GM23248 (cell line): ENCODE measurements around the gene DUSP11.

ENCODE experiments used
- EZH2 ChIP-seq: fragments of 200-600 bp; sonication (generic); IDR thresholded peaks from 2 replicates; pipeline ENCODE4 v1.6.1; 2018; ENCODE audit warnings: antibody characterized with exemption, mild to moderate bottlenecking; ENCODE audit not compliant: insufficient read depth, poor library complexity, severe bottlenecking
- EZH2phosphoT487 ChIP-seq: fragments of 200-600 bp; sonication (generic); IDR thresholded peaks from 2 replicates; pipeline ENCODE4 v1.6.1; 2018; ENCODE audit warnings: antibody characterized with exemption, moderate library complexity, mild to moderate bottlenecking, low read depth; ENCODE audit not compliant: insufficient read depth

- TF ChIP-seq EZH2 (no peak), EZH2phosphoT487 (no peak)
Observed at GRCh38 chr2:73762571-73762970, 17.3 kb downstream of the DUSP11 start.
